HG03432 (cell line): Measurements from ENCODE around the gene SCD5.
"Not testable (repeated sequence)": the region's sequence is repeated elsewhere in the genome, so short reads cannot be mapped to it uniquely, and the experiment has no call there.

ENCODE experiments used
- ATAC-seq: cut with Tn5 transposase; IDR thresholded peaks from one replicate; pipeline ENCODE4 v1.9.1; 2021; ENCODE audit warnings: mild to moderate bottlenecking, moderate library complexity; ENCODE audit not compliant: unreplicated experiment

Gene SCD5

GRCh38 chr4:82798168-82799005 lies at the start of gene SCD5:
SCD5 (minus strand) TSS chr4:82798796; CDS start chr4:82798537, 259 bp downstream.
- peak; percentile 94 for ATAC-seq

- no peak for ATAC-seq
Measured at GRCh38 chr4:82842593-82842992, 44.0 kb upstream of the SCD5 start.

GRCh38 chr4:82839624-82840023 lies 41.0 kb upstream of the SCD5 start:
- no peak for ATAC-seq

- no peak for ATAC-seq
Measured at GRCh38 chr4:82833696-82834313, 35.2 kb upstream of the SCD5 start.

GRCh38 chr4:82833060-82833459 lies 34.5 kb upstream of the SCD5 start:
- not testable (repeated sequence) for ATAC-seq

GRCh38 chr4:82825425-82825824 lies 26.8 kb upstream of the SCD5 start:
- ATAC-seq: no peak

- no peak for ATAC-seq
Measured at GRCh38 chr4:82823062-82823461, 24.5 kb upstream of the SCD5 start.

GRCh38 chr4:82820689-82821088 lies 22.1 kb upstream of the SCD5 start:
- no peak for ATAC-seq

- peak; percentile 52 for ATAC-seq
Measured at GRCh38 chr4:82818664-82819662, 20.4 kb upstream of the SCD5 start.

- ATAC-seq: not testable (repeated sequence)
Measured at GRCh38 chr4:82816874-82817273, 18.3 kb upstream of the SCD5 start.

- no peak for ATAC-seq
Measured at GRCh38 chr4:82814034-82814433, 15.4 kb upstream of the SCD5 start.

GRCh38 chr4:82811838-82812341 lies 13.3 kb upstream of the SCD5 start:
- ATAC-seq: no peak

GRCh38 chr4:82811392-82811791 lies 12.8 kb upstream of the SCD5 start:
- no peak for ATAC-seq

- no peak for ATAC-seq
Measured at GRCh38 chr4:82810176-82810575, 11.6 kb upstream of the SCD5 start.

GRCh38 chr4:82809619-82810018 lies 11.0 kb upstream of the SCD5 start:
- no peak for ATAC-seq

- no peak for ATAC-seq
Measured at GRCh38 chr4:82803746-82804145, 5.2 kb upstream of the SCD5 start.

GRCh38 chr4:82802911-82803310 lies 4.3 kb upstream of the SCD5 start:
- no peak for ATAC-seq

- no peak for ATAC-seq
Measured at GRCh38 chr4:82801910-82802521, 3.4 kb upstream of the SCD5 start.

GRCh38 chr4:82799006-82799881 lies 648 bp upstream of the SCD5 start:
- no peak for ATAC-seq
